ENCODE results near the gene GTF2F1.
"Not testable (repeated sequence)": the region's sequence is repeated elsewhere in the genome, so short reads cannot be mapped to it uniquely, and the experiment has no call there.

The GTF2F1 gene, protein sequence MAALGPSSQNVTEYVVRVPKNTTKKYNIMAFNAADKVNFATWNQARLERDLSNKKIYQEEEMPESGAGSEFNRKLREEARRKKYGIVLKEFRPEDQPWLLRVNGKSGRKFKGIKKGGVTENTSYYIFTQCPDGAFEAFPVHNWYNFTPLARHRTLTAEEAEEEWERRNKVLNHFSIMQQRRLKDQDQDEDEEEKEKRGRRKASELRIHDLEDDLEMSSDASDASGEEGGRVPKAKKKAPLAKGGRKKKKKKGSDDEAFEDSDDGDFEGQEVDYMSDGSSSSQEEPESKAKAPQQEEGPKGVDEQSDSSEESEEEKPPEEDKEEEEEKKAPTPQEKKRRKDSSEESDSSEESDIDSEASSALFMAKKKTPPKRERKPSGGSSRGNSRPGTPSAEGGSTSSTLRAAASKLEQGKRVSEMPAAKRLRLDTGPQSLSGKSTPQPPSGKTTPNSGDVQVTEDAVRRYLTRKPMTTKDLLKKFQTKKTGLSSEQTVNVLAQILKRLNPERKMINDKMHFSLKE

DNA sequence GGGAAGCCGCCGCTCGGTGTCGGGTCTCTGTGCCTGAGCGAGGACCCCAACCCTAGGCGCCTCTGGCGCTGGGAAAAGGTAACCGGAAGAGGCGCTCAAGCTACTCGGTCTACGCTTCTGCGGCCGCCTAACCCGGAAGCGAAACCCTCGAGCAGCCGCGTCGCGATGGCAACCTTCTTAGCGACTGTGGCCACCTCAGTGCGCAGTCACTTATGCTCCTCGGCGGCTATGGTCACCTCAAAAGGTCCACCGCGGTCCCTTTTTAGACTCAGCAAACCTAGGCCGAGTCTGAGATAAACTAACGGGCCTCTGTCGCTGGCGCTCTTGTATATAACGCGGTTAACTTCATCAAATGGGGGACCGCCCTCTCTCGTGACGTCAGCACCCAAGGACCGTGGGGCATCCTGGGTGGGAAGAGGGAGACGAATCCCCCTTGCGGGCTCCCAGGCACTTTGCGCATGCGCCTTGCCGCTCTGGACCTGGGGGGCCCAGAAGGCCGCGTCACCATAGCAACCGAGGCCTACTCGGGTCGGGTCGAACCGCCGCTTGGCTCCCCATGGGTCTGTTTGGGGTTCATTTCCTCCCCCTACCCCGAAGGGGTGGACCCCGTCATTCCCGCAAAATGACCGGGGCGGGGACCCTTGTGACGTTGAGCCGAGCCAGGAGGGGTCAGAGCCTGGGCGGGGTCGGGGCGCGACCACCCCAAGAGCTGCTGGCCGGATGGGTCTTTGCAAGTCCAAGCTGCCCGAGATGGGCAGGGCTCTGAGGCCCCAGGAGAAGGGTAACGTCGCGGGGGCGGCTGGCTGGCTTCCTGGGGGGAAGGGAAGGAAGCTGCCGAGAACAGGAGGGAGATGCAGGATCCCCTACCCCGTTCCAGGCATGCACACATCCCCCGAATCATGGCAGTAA, at the start of gene GTF2F1:
GTF2F1 (minus strand) TSS at position 91 of the 909 bp plus-strand sequence. CDS start 169 bp downstream, outside the sequence.
- Histone ChIP-seq H3K4me3 (peak within 1 kb of the TSS; percentile 57 to 90 (median 75)), H3K27ac (peak within 1 kb of the TSS; percentile 84 to 97 (median 95))

- Histone ChIP-seq H3K4me3 (no peak overlapping the region), H3K27ac (no peak overlapping the region)
Observed at GRCh38 chr19:6442087-6442688, 49.2 kb upstream of the GTF2F1 start.

- Histone ChIP-seq H3K4me3 (no peak overlapping the region), H3K27ac (no peak overlapping the region)
Observed at GRCh38 chr19:6440905-6441304, 47.9 kb upstream of the GTF2F1 start.

- no peak overlapping the region for H3K4me3 ChIP-seq
- H3K27ac ChIP-seq: no peak overlapping the region
Observed at GRCh38 chr19:6439743-6440142, 46.8 kb upstream of the GTF2F1 start.

- no peak within 1 kb of the TSS for H3K4me3 ChIP-seq
- H3K27ac ChIP-seq: no peak within 1 kb of the TSS
Observed at GRCh38 chr19:6433663-6434062, 40.7 kb upstream of the GTF2F1 start, which contains the start of gene SLC25A41. SLC25A41 (minus strand) TSS chr19:6433763; CDS start chr19:6433693, 70 bp downstream.

- H3K27ac ChIP-seq: no peak overlapping the region
- H3K4me3 ChIP-seq: no peak overlapping the region
Observed at GRCh38 chr19:6433165-6433564, 40.2 kb upstream of the GTF2F1 start.

DNA sequence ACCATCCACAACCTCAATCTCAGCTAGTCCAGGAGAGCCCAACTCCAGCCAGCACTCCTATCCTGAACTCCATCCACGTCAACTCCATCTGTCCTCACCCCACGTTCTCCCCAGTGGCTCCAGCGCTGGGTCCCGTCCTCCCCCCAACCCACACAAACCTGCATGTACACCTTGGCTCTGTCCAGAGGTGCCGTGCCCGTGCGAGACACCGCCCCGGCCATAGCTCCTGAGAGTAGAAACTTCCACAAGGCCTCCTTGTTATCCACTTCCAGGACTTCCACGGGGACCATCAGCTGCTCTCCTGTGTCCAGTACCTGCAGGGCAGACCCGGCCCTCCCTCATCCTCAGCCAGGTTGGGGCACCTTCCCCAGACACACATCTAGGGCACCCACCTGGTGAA, 38.9 kb upstream of the GTF2F1 start:
- no peak overlapping the region for H3K4me3 ChIP-seq

GRCh38 chr19:6429419-6430221, 36.7 kb upstream of the GTF2F1 start:
- Histone ChIP-seq H3K27ac (no peak overlapping the region), H3K4me3 (no peak overlapping the region)

More for the DNA sequence above, 38.9 kb upstream of the GTF2F1 start:
- H3K27ac ChIP-seq: no peak overlapping the region

DNA sequence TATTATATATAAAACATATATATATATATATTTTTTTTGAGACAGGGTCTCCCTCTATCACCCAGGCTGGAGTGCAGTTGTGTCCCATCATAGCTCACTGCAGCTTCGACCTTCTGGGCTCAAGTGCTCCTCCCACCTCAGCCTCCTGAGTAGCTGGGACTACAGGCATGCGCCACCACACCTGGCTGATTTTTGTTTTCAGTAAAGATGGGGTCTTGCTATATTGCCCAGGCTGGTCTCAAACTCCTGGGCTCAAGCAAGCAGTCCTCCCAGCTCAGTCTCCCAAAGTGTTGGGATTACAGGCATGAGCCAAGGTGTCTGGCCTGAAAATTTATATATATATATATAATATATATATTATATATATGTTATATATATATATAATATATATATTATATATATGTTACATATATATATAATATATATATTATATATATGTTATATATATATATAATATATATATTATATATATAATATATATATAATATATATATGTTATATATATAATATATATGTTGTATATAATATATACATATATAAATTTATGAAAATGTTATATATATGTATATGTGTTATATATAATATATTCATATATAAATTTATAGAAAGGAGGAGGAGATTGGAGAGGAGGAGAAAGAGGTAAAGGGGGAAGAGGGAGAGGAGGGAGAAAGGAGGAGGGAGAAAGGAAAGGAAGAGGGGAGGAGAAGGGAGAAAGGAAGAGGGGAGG, 35.9 kb upstream of the GTF2F1 start:
- not testable (repeated sequence) for H3K4me3 ChIP-seq, H3K27ac ChIP-seq

DNA sequence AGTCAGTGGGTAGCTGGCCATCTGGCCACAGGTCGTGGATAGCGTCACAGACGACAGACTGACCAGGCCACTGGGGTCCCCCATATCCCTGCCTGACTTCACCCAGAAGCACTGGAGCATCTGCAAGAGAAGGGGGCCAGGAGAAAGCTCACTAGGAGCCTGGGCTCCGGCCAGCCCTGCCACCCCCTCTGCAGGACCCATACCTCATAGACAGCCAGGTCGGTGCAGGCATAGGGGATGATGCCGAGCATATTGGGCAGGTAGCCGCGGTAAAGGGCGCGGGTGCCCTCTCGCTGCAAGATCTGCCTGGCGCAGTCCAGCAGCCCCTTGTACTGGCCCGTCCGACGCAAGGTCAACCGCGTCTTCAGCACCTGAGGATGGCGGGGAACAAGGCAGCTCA, 34.2 kb upstream of the GTF2F1 start:
- no peak overlapping the region for H3K27ac ChIP-seq
- no peak overlapping the region for H3K4me3 ChIP-seq

GRCh38 chr19:6425732-6426620, 33.0 kb upstream of the GTF2F1 start:
- H3K27ac ChIP-seq: peak overlapping the region in 20 of 21 experiments; percentile 42 to 86 (median 77)
- H3K4me3 ChIP-seq: peak overlapping the region in 2 of 7 experiments; percentile 13 to 20

GRCh38 chr19:6424939-6425731, 32.2 kb upstream of the GTF2F1 start:
- peak overlapping the region in 5 of 7 experiments; percentile 13 to 85 (median 77) for H3K4me3 ChIP-seq

GRCh38 chr19:6424195-6424938, 31.4 kb upstream of the GTF2F1 start, which contains the start of gene KHSRP:
KHSRP (minus strand) TSS chr19:6424811; CDS start chr19:6424701, 110 bp downstream.
- peak within 1 kb of the TSS; percentile 62 to 93 (median 82) for H3K27ac ChIP-seq
- H3K4me3 ChIP-seq: peak within 1 kb of the TSS; percentile 60 to 85 (median 77)

More at GRCh38 chr19:6424939-6425731, 32.2 kb upstream of the GTF2F1 start:
- peak overlapping the region in 20 of 21 experiments; percentile 42 to 86 (median 78) for H3K27ac ChIP-seq

DNA sequence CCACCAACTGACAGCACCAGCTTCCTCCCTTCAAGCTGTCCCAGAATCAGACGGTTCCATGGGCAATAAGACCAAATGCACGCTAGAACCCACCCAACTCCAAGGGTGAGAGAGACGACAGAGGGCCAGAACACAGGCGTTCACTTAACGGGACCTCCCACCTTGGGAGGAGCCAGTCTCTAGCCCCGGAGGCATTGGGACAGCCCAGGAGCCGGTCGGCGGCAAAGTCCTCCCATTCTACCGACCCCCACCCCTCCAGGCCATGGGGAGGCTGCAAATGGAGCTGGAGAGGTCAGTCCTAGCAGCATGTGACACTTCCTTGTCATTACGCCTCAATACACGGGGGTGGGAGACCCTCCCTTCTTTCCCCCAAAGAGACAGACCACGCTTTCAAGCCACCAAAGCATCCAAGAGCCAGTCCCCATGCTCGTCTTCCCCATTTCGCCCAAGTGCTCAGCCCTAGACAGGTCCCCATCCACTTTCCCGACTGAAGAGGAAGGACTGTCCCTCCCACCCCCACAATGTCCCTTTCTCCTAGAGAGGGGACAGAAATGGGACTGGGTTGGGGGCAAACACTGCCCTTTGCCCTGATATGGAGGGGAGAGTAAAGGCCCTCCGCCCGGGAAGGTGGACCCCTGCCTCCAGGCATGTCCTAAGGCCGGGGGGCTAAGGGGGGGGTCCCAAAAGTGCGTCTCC, 30.7 kb upstream of the GTF2F1 start:
- Histone ChIP-seq H3K4me3 (peak overlapping the region; percentile 60 to 85 (median 77)), H3K27ac (peak overlapping the region; percentile 59 to 93 (median 82))
